ENCODE measurements around the gene PRKG1.

PRKG1 gene

GRCh38 chr10:51230887-51231585, 156.7 kb downstream of the PRKG1 start:
- H3K9me3 Mint-ChIP-seq = no peaks in the 10 kb centered on the region
- DNase-seq = no peak

GRCh38 chr10:51231754-51232153, 157.5 kb downstream of the PRKG1 start:
- H3K9me3 Mint-ChIP-seq = no peaks in the 10 kb centered on the region
- no peak overlapping the region for H3K4me3 Mint-ChIP-seq
- H3K27me3 Mint-ChIP-seq = no peaks in the 10 kb centered on the region
- no peaks in the 10 kb centered on the region for H3K4me1 Mint-ChIP-seq
- no peak for DNase-seq
- ATAC-seq = no peak
- no peak overlapping the region for H3K27ac Mint-ChIP-seq
- H3K36me3 Mint-ChIP-seq (ENCODE audit: low read depth) = no peaks in the 10 kb centered on the region

More at GRCh38 chr10:51230887-51231585, 156.7 kb downstream of the PRKG1 start:
- Mint-ChIP-seq H3K36me3 (ENCODE audit: low read depth) (no peaks in the 10 kb centered on the region), H3K27ac (no peak overlapping the region), H3K4me3 (no peak overlapping the region), H3K4me1 (no peaks in the 10 kb centered on the region), H3K27me3 (no peaks in the 10 kb centered on the region)
- no peak for ATAC-seq

- H3K4me1 Mint-ChIP-seq = no peaks in the 10 kb centered on the region
- no peaks in the 10 kb centered on the region for H3K36me3 Mint-ChIP-seq (ENCODE audit: low read depth)
- ATAC-seq (no peak), DNase-seq (no peak)
- no peak overlapping the region for H3K27ac Mint-ChIP-seq
- H3K27me3 Mint-ChIP-seq = no peaks in the 10 kb centered on the region
- no peaks in the 10 kb centered on the region for H3K9me3 Mint-ChIP-seq
- H3K4me3 Mint-ChIP-seq = no peak overlapping the region
These were observed 159.2 kb downstream of the PRKG1 start for GRCh38 chr10:51233337-51234100.

GRCh38 chr10:51235865-51236264, 161.6 kb downstream of the PRKG1 start:
- no peak for ATAC-seq
- no peaks in the 10 kb centered on the region for H3K36me3 Mint-ChIP-seq (ENCODE audit: low read depth)

GRCh38 chr10:51239006-51239405, 164.7 kb downstream of the PRKG1 start:
- DNase-seq (no peak), ATAC-seq (no peak)
- H3K9me3 Mint-ChIP-seq = no peaks in the 10 kb centered on the region
- no peak overlapping the region for H3K4me3 Mint-ChIP-seq
- no peaks in the 10 kb centered on the region for H3K4me1 Mint-ChIP-seq
- no peaks in the 10 kb centered on the region for H3K36me3 Mint-ChIP-seq (ENCODE audit: low read depth)
- no peaks in the 10 kb centered on the region for H3K27me3 Mint-ChIP-seq
- H3K27ac Mint-ChIP-seq = no peak overlapping the region

More at GRCh38 chr10:51235865-51236264, 161.6 kb downstream of the PRKG1 start:
- Mint-ChIP-seq H3K27me3 (no peaks in the 10 kb centered on the region), H3K4me1 (no peaks in the 10 kb centered on the region), H3K9me3 (no peaks in the 10 kb centered on the region), H3K27ac (no peak overlapping the region), H3K4me3 (no peak overlapping the region)
- DNase-seq = no peak

GRCh38 chr10:51241461-51241860, 167.2 kb downstream of the PRKG1 start:
- no peak for DNase-seq
- ATAC-seq = no peak
- no peak overlapping the region for H3K27ac Mint-ChIP-seq
- H3K27me3 Mint-ChIP-seq = no peaks in the 10 kb centered on the region
- H3K4me3 Mint-ChIP-seq = no peak overlapping the region
- H3K4me1 Mint-ChIP-seq = no peaks in the 10 kb centered on the region
- no peaks in the 10 kb centered on the region for H3K36me3 Mint-ChIP-seq (ENCODE audit: low read depth)
- no peaks in the 10 kb centered on the region for H3K9me3 Mint-ChIP-seq

- Mint-ChIP-seq H3K4me1 (no peaks in the 10 kb centered on the region), H3K36me3 (ENCODE audit: low read depth) (no peaks in the 10 kb centered on the region), H3K4me3 (no peak overlapping the region), H3K27ac (no peak overlapping the region), H3K27me3 (no peaks in the 10 kb centered on the region), H3K9me3 (no peaks in the 10 kb centered on the region)
- no peak for ATAC-seq
- DNase-seq = no peak
These were observed 168.1 kb downstream of the PRKG1 start for GRCh38 chr10:51242393-51242792.

GRCh38 chr10:51244309-51244708, 170.0 kb downstream of the PRKG1 start:
- Mint-ChIP-seq H3K4me3 (no peak overlapping the region), H3K27me3 (no peaks in the 10 kb centered on the region), H3K9me3 (no peaks in the 10 kb centered on the region), H3K36me3 (ENCODE audit: low read depth) (no peaks in the 10 kb centered on the region), H3K4me1 (no peaks in the 10 kb centered on the region), H3K27ac (no peak overlapping the region)
- ATAC-seq (no peak), DNase-seq (no peak)

GRCh38 chr10:51244748-51245490, 170.6 kb downstream of the PRKG1 start:
- no peaks in the 10 kb centered on the region for H3K27me3 Mint-ChIP-seq
- no peak for DNase-seq
- no peaks in the 10 kb centered on the region for H3K36me3 Mint-ChIP-seq (ENCODE audit: low read depth)
- ATAC-seq = no peak
- H3K4me3 Mint-ChIP-seq = no peak overlapping the region
- H3K27ac Mint-ChIP-seq = no peak overlapping the region
- no peaks in the 10 kb centered on the region for H3K4me1 Mint-ChIP-seq
- no peaks in the 10 kb centered on the region for H3K9me3 Mint-ChIP-seq

GRCh38 chr10:51246156-51246555, 171.9 kb downstream of the PRKG1 start:
- H3K4me3 Mint-ChIP-seq = no peak overlapping the region
- H3K27me3 Mint-ChIP-seq = no peaks in the 10 kb centered on the region
- H3K9me3 Mint-ChIP-seq = no peaks in the 10 kb centered on the region
- no peak overlapping the region for H3K27ac Mint-ChIP-seq
- DNase-seq (no peak), ATAC-seq (no peak)
- no peaks in the 10 kb centered on the region for H3K4me1 Mint-ChIP-seq
- H3K36me3 Mint-ChIP-seq (ENCODE audit: low read depth) = no peaks in the 10 kb centered on the region

GRCh38 chr10:51250278-51250920, 176.1 kb downstream of the PRKG1 start:
- no peaks in the 10 kb centered on the region for H3K36me3 Mint-ChIP-seq (ENCODE audit: low read depth)
- H3K4me3 Mint-ChIP-seq = no peak overlapping the region
- no peaks in the 10 kb centered on the region for H3K27me3 Mint-ChIP-seq
- ATAC-seq (no peak), DNase-seq (no peak)
- no peak overlapping the region for H3K27ac Mint-ChIP-seq
- no peaks in the 10 kb centered on the region for H3K4me1 Mint-ChIP-seq
- H3K9me3 Mint-ChIP-seq = no peaks in the 10 kb centered on the region

- ATAC-seq = no peak
- H3K27ac Mint-ChIP-seq = no peak overlapping the region
- H3K27me3 Mint-ChIP-seq = no peaks in the 10 kb centered on the region
- DNase-seq = no peak
- H3K36me3 Mint-ChIP-seq (ENCODE audit: low read depth) = no peaks in the 10 kb centered on the region
- H3K9me3 Mint-ChIP-seq = no peaks in the 10 kb centered on the region
- H3K4me1 Mint-ChIP-seq = no peaks in the 10 kb centered on the region
- H3K4me3 Mint-ChIP-seq = no peak overlapping the region
These were observed 176.8 kb downstream of the PRKG1 start for GRCh38 chr10:51251110-51251509.

GRCh38 chr10:51255381-51255780, 181.1 kb downstream of the PRKG1 start:
- Mint-ChIP-seq H3K4me1 (no peaks in the 10 kb centered on the region), H3K27ac (no peak overlapping the region), H3K4me3 (no peak overlapping the region), H3K9me3 (no peaks in the 10 kb centered on the region), H3K36me3 (ENCODE audit: low read depth) (no peaks in the 10 kb centered on the region), H3K27me3 (no peaks in the 10 kb centered on the region)
- DNase-seq = no peak
- no peak for ATAC-seq

- Mint-ChIP-seq H3K9me3 (no peaks in the 10 kb centered on the region), H3K36me3 (ENCODE audit: low read depth) (no peaks in the 10 kb centered on the region), H3K27ac (no peak overlapping the region), H3K27me3 (no peaks in the 10 kb centered on the region), H3K4me1 (no peaks in the 10 kb centered on the region), H3K4me3 (no peak overlapping the region)
- no peak for ATAC-seq
- DNase-seq = no peak
These were observed 183.4 kb downstream of the PRKG1 start for GRCh38 chr10:51257511-51258248.

All from activated naive CD8-positive, alpha-beta T cell treated with anti-CD3 and anti-CD28 coated beads, Interleukin-2, amount 50 U/mL, for 24 hours (primary cell).